ENCODE results near the gene ZNF653. TPM values are rescaled to one million over a fixed set of nuclear protein-coding genes. Genes with fewer than 3 reads are reported as not detected.

The ZNF653 gene
- polyA plus RNA-seq, 1 experiment = 2.1 TPM

DNA sequence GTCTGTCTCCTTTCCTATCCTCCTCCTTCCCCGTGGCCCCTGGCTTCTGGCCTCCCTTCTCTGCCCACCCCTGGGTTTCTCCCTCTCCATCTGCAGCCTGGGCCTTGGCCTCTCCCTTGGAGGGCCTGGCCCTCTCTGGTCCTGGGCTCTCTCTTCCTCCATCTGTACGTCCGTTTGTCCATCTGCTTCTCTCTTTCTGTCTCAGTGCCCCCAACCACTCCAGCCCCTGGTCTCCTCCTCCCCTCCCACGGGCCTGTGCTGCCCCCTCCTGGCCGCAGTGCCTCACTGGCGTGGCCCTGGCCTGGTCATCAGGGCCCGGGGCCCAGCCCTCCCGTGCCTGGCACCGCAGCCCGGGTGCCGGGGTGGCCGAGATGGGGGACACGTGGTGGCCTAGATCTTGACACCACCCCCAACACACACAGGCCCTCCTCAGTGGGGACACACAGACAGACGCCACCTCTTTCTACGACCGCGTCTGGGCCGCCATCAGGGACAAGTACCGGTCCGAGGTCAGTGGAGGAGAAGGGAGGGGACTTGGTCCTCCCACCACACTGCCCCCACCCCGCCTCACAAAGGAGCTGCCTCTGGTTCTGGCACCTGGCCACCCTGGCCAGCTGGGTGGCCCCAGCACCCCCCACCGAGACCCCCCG is 58.9 kb downstream of the ZNF653 start:
- Histone ChIP-seq H3K27ac (ENCODE audit: low read depth, low read length) (no peak overlapping the region), H3K9me3 (ENCODE audit: control insufficient read depth, insufficient read depth, low read length) (no peaks in the 10 kb centered on the region; the same call in 1 of the 2 replicates), H3K4me3 (ENCODE audit: low read depth, low read length) (no peak overlapping the region), H3K27me3 (ENCODE audit: control insufficient read depth, insufficient read depth, low read length) (no peaks in the 10 kb centered on the region)
- peak; percentile 74 for TF ChIP-seq CTCF (IDR thresholded peaks at IDR 0.05; ENCODE audit: low read depth, low read length)
- no peak for DNase-seq (ENCODE audit: low read depth, low spot score)
- ChIA-PET POLR2A (no interaction called here), CTCF (interaction anchor here (0.5 to 2.0 kb wide), 11 partner anchors 10 to 156 kb away, joined by 3 to 16 read pairs (median 5); partner anchors contain the start of gene PRKCSH)

- Histone ChIP-seq H3K9me3 (ENCODE audit: control insufficient read depth, insufficient read depth, low read length) (no peaks in the 10 kb centered on the region; the same call in 1 of the 2 replicates), H3K27ac (ENCODE audit: low read depth, low read length) (no peak overlapping the region), H3K4me3 (ENCODE audit: low read depth, low read length) (no peak overlapping the region), H3K27me3 (ENCODE audit: control insufficient read depth, insufficient read depth, low read length) (no peaks in the 10 kb centered on the region)
- ChIA-PET POLR2A (interaction anchor here (0.6 kb wide), 1 partner anchor 50 kb away, joined by 8 read pairs; no protein-coding TSS in a partner anchor), CTCF (interaction anchor here (0.7 to 2.0 kb wide), 8 partner anchors 11 to 172 kb away, joined by 3 to 16 read pairs (median 4); partner anchors contain the start of gene PRKCSH)
- DNase-seq (ENCODE audit: low read depth, low spot score) = no peak
- TF ChIP-seq CTCF (IDR thresholded peaks at IDR 0.05; ENCODE audit: low read depth, low read length) = no peak
Measured at GRCh38 chr19:11446271-11446651, 59.4 kb downstream of the ZNF653 start.

DNA sequence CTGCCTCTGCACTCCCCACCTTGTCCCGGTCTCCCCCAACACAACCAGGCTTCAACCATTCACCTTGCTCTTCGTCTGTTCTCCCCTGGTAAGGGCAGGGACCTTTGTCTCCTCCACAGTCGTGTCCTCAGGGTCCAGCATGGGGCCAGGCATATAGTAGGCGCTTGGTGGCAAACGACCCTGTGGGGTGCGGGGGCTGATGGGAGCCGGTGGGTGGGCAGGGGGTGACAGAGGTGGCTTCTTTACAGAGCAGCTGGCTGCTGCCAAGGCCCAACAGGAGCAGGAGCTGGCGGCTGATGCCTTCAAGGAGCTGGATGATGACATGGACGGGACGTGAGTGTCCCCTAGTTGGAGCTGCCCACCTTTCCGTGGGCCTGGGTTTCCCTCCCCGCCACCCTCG is 60.5 kb downstream of the ZNF653 start:
- no peak overlapping the region for H3K27ac ChIP-seq (ENCODE audit: low read depth, low read length)
- DNase-seq (ENCODE audit: low read depth, low spot score) = no peak
- ChIA-PET POLR2A (no interaction called here), CTCF (interaction anchor here (0.6 to 2.0 kb wide), 4 partner anchors 64 to 171 kb away, joined by 3 to 16 read pairs (median 5); no protein-coding TSS in a partner anchor)
- no peak overlapping the region for H3K4me3 ChIP-seq (ENCODE audit: low read depth, low read length)
- H3K27me3 ChIP-seq (ENCODE audit: control insufficient read depth, insufficient read depth, low read length) = no peaks in the 10 kb centered on the region
- no peak for TF ChIP-seq CTCF (IDR thresholded peaks at IDR 0.05; ENCODE audit: low read depth, low read length)
- H3K9me3 ChIP-seq (ENCODE audit: control insufficient read depth, insufficient read depth, low read length) = no peaks in the 10 kb centered on the region; the same call in 1 of the 2 replicates

DNA sequence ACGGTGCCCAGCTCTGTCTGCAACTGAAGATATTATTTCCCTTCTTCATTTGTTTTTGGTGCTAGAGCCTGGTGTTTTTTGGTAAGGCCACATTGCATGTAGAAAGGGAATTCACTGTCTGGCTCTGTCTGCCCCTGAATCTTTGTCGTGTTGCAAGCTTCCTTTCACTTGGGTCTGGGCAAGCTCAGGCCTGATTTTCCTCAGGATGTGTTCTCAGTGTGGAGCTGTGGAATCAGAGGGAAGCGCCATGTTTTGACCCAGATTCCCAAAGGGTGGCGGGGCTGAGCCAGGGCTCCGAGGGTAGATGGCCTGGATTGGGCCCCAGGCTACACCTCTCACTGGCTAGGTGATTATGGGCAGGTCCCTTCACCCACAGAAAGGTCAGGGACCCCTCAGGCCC is 61.6 kb downstream of the ZNF653 start:
- H3K4me3 ChIP-seq (ENCODE audit: low read depth, low read length) = no peak overlapping the region
- H3K9me3 ChIP-seq (ENCODE audit: control insufficient read depth, insufficient read depth, low read length) = no peaks in the 10 kb centered on the region; the same call in 1 of the 2 replicates
- no peaks in the 10 kb centered on the region for H3K27me3 ChIP-seq (ENCODE audit: control insufficient read depth, insufficient read depth, low read length)
- no peak for TF ChIP-seq CTCF (IDR thresholded peaks at IDR 0.05; ENCODE audit: low read depth, low read length)
- ChIA-PET POLR2A (no interaction called here), CTCF (interaction anchor here (0.6 to 2.1 kb wide), 7 partner anchors 8 to 202 kb away, joined by 3 to 12 read pairs (median 5); partner anchors contain the start of genes ODAD3 and PRKCSH)
- H3K27ac ChIP-seq (ENCODE audit: low read depth, low read length) = no peak overlapping the region
- DNase-seq (ENCODE audit: low read depth, low spot score) = no peak

DNA sequence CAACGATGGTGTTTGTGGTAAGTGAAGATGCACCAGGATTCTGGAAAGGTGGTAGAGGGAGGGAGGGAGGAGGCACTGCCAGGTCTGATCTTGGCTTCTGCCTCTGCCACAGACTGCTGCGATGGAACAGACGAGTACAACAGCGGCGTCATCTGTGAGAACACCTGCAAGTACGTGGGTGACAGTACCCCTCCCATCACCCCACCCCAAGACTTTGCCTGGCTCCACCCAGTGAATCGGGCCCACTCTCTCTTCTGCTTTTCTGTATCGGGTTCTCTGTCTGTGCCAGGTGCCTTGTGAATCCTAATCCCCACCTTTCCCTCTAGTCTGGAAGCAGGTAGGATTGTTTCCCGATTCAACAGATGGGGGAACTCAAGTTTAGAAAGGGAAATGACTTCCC is 67.7 kb downstream of the ZNF653 start:
- TF ChIP-seq CTCF (IDR thresholded peaks at IDR 0.05; ENCODE audit: low read depth, low read length) = no peak
- ChIA-PET POLR2A (no interaction called here), CTCF (interaction anchor here (1.1 to 1.3 kb wide), 2 partner anchors 60 to 98 kb away, joined by 3 read pairs; no protein-coding TSS in a partner anchor)
- Histone ChIP-seq H3K9me3 (ENCODE audit: control insufficient read depth, insufficient read depth, low read length) (no peaks in the 10 kb centered on the region), H3K27me3 (ENCODE audit: control insufficient read depth, insufficient read depth, low read length) (no peaks in the 10 kb centered on the region), H3K27ac (ENCODE audit: low read depth, low read length) (no peak overlapping the region), H3K4me3 (ENCODE audit: low read depth, low read length) (no peak overlapping the region)
- no peak for DNase-seq (ENCODE audit: low read depth, low spot score)

Data from AG04450 (cell line).